Mesothelial cell of epicardium (in vitro differentiated cells): ENCODE measurements around the gene SHROOM1. TPM values are rescaled to one million over a fixed set of nuclear protein-coding genes. Genes with fewer than 3 reads are reported as not detected.

Source experiments
- DNase-seq, 2 experiments: peaks; one replicate each; pipeline ENCODE4 v3.0.0; 2021; ENCODE audit warnings: low spot score in 2 of 2; ENCODE audit not compliant: unreplicated experiment in 2 of 2
- H3K27ac Mint-ChIP-seq: 2 replicates; pipeline ENCODE4 v1.8.0; 2021; ENCODE audit warnings: mixed read lengths
- H3K27me3 Mint-ChIP-seq: 2 replicates; pipeline ENCODE4 v1.8.0; 2021; ENCODE audit warnings: low read depth, mixed read lengths
- H3K36me3 Mint-ChIP-seq: 2 replicates; pipeline ENCODE4 v1.8.0; 2021; ENCODE audit warnings: mixed read lengths
- H3K4me1 Mint-ChIP-seq: 2 replicates; pipeline ENCODE4 v1.8.0; 2021; ENCODE audit warnings: mixed read lengths
- H3K4me3 Mint-ChIP-seq: 2 replicates; pipeline ENCODE4 v1.8.0; 2021; ENCODE audit warnings: mild to moderate bottlenecking, moderate library complexity, mixed read lengths
- H3K9me3 Mint-ChIP-seq: 2 replicates; pipeline ENCODE4 v1.8.0; 2021; ENCODE audit warnings: mixed read lengths
- CTCF ChIP-seq: fragments of 200-600 bp; sonication (generic); IDR thresholded peaks from one replicate; pipeline ENCODE4 v1.5.0; 2021; ENCODE audit warnings: antibody characterized with exemption; ENCODE audit not compliant: unreplicated experiment
- total RNA-seq: library from RNA; stranded (reverse); gene quantifications from 3 replicates; pipeline ENCODE4 v1.2.1, GENCODE V29; 2021

The SHROOM1 gene
- total RNA-seq, 1 donor from 2014 or later: 12.2 TPM

GRCh38 chr5:132822650-132823480 is 7.6 kb downstream of the SHROOM1 start:
- peak; percentile 33 to 71 for DNase-seq
- TF ChIP-seq CTCF: no peak
- no peaks in the 10 kb centered on the region for H3K9me3 Mint-ChIP-seq
- no peak overlapping the region for H3K27ac Mint-ChIP-seq
- H3K36me3 Mint-ChIP-seq: no peaks in the 10 kb centered on the region
- H3K4me3 Mint-ChIP-seq: peak overlapping the region; percentile 59
- peaks cover 15% of the 10 kb centered on the region for H3K4me1 Mint-ChIP-seq
- peaks cover 19% of the 10 kb centered on the region for H3K27me3 Mint-ChIP-seq

- no peak for DNase-seq
- peak overlapping the region; percentile 47 for H3K27ac Mint-ChIP-seq
- no peak for TF ChIP-seq CTCF
- H3K4me3 Mint-ChIP-seq: peak overlapping the region; percentile 28
- peaks cover 15% of the 10 kb centered on the region for H3K4me1 Mint-ChIP-seq
- no peaks in the 10 kb centered on the region for H3K36me3 Mint-ChIP-seq
- peaks cover 9% of the 10 kb centered on the region for H3K27me3 Mint-ChIP-seq
- H3K9me3 Mint-ChIP-seq: no peaks in the 10 kb centered on the region
These were observed 8.7 kb downstream of the SHROOM1 start for GRCh38 chr5:132821791-132822190.

- Mint-ChIP-seq H3K27me3 (peaks cover 4% of the 10 kb centered on the region), H3K27ac (no peak overlapping the region), H3K4me3 (no peak overlapping the region), H3K4me1 (peaks cover 17% of the 10 kb centered on the region), H3K9me3 (no peaks in the 10 kb centered on the region), H3K36me3 (no peaks in the 10 kb centered on the region)
- no peak for DNase-seq
- TF ChIP-seq CTCF: no peak
These were observed 9.1 kb downstream of the SHROOM1 start for GRCh38 chr5:132821350-132821749.

GRCh38 chr5:132820162-132820754 is 10.2 kb downstream of the SHROOM1 start:
- H3K27me3 Mint-ChIP-seq: peaks cover 3% of the 10 kb centered on the region
- TF ChIP-seq CTCF: peak; percentile 97
- H3K36me3 Mint-ChIP-seq: no peaks in the 10 kb centered on the region
- H3K9me3 Mint-ChIP-seq: no peaks in the 10 kb centered on the region
- DNase-seq: peak; percentile 80 to 93
- H3K4me1 Mint-ChIP-seq: peaks cover 18% of the 10 kb centered on the region
- H3K27ac Mint-ChIP-seq: no peak overlapping the region
- H3K4me3 Mint-ChIP-seq: no peak overlapping the region

GRCh38 chr5:132819468-132819867 is 11.0 kb downstream of the SHROOM1 start:
- Mint-ChIP-seq H3K36me3 (no peaks in the 10 kb centered on the region), H3K4me3 (no peak overlapping the region), H3K27ac (no peak overlapping the region), H3K9me3 (no peaks in the 10 kb centered on the region), H3K27me3 (peaks cover 9% of the 10 kb centered on the region), H3K4me1 (peaks cover 18% of the 10 kb centered on the region)
- TF ChIP-seq CTCF: no peak
- no peak for DNase-seq
